ENCODE data around the gene DOCK2.

Gene DOCK2

GRCh38 chr5:170000155-170000554 lies 363.1 kb downstream of the DOCK2 start:
- ATAC-seq, result no peak

GRCh38 chr5:170006021-170006420 lies 368.9 kb downstream of the DOCK2 start:
- no peak for ATAC-seq

- ATAC-seq, result no peak
Observed at GRCh38 chr5:170008376-170008775, 371.3 kb downstream of the DOCK2 start.

- ATAC-seq, result no peak
Observed at GRCh38 chr5:170010595-170010994, 373.5 kb downstream of the DOCK2 start.

- no peak for ATAC-seq
Observed at GRCh38 chr5:170011751-170012150, 374.7 kb downstream of the DOCK2 start.

GRCh38 chr5:170012622-170013021 lies 375.5 kb downstream of the DOCK2 start:
- ATAC-seq, result no peak

- no peak for ATAC-seq
Observed at GRCh38 chr5:170020423-170020822, 383.3 kb downstream of the DOCK2 start.

GRCh38 chr5:170021506-170021905 lies 384.4 kb downstream of the DOCK2 start:
- ATAC-seq, result no peak

GRCh38 chr5:170025853-170026252 lies 388.8 kb downstream of the DOCK2 start:
- ATAC-seq, result no peak

- ATAC-seq, result no peak
Observed at GRCh38 chr5:170028124-170028523, 391.0 kb downstream of the DOCK2 start.

- no peak for ATAC-seq
Observed at GRCh38 chr5:170034231-170034630, 397.2 kb downstream of the DOCK2 start.

GRCh38 chr5:170038241-170038640 lies 401.2 kb downstream of the DOCK2 start:
- no peak for ATAC-seq

GRCh38 chr5:170039830-170040229 lies 402.8 kb downstream of the DOCK2 start:
- no peak for ATAC-seq

- no peak for ATAC-seq
Observed at GRCh38 chr5:170046241-170046640, 409.2 kb downstream of the DOCK2 start.

GRCh38 chr5:170049713-170050112 lies 412.6 kb downstream of the DOCK2 start:
- ATAC-seq, result no peak

GRCh38 chr5:170053896-170054295 lies 416.8 kb downstream of the DOCK2 start:
- ATAC-seq, result no peak

- no peak for ATAC-seq
Observed at GRCh38 chr5:170055606-170056005, 418.5 kb downstream of the DOCK2 start.

- no peak for ATAC-seq
Observed at GRCh38 chr5:170056561-170057267, 419.6 kb downstream of the DOCK2 start.

- no peak for ATAC-seq
Observed at GRCh38 chr5:170057311-170057710, 420.2 kb downstream of the DOCK2 start.

- ATAC-seq, result no peak
Observed at GRCh38 chr5:170059221-170059620, 422.1 kb downstream of the DOCK2 start.

GRCh38 chr5:170067152-170067551 lies 430.1 kb downstream of the DOCK2 start:
- no peak for ATAC-seq

GRCh38 chr5:170067574-170068170 lies 430.6 kb downstream of the DOCK2 start:
- ATAC-seq, result no peak

- ATAC-seq, result no peak
Observed at GRCh38 chr5:170069512-170069911, 432.4 kb downstream of the DOCK2 start.

GRCh38 chr5:170070556-170071412 lies 433.7 kb downstream of the DOCK2 start:
- ATAC-seq, result no peak

Measured in activated CD4-positive, CD25-positive, alpha-beta regulatory T cell treated with anti-CD3 and anti-CD28 coated beads, Interleukin-2, amount 50 U/mL, for 24 hours (primary cell).